Stimulated activated CD4-positive, alpha-beta T cell treated with anti-CD3 and anti-CD28 coated beads, Interleukin-4, amount 100 ng/mL, for 1 hour (primary cell): ENCODE measurements around the gene NPAS2.

Experiments used
- DNase-seq: peaks from one replicate; pipeline ENCODE4 v3.0.0-alpha.2; 2020

NPAS2 gene

GRCh38 chr2:100921685-100922161 lies 101.8 kb downstream of the NPAS2 start:
- DNase-seq: no peak

DNA sequence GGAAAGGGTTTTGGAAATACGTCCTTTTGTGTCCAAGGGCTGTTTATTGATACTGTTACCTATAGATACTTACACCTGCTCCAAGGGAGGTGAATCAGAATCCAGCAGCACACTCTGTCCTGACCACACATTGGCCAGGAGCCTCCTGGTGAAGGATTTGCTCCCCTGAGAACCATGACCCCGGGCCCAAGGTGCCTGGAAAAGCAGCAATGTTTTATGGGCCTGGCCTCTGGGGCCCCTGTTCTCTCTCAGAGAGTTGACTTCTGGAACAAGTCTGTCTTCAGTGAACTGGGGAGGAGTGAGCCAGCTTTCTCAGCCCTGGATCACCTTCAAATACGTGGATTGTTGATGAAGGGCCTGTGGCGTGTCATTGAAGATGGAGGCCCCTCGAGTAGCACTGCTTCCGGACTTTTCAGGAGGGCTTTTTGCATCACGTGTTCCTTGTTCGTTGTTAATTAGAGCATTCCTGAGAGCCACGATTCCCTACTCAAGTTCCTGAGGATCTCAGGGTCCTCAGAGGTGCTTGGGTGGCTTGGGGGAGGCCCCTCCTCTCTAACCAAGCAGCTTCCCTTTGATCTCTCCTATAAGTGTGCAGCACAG lies 103.6 kb downstream of the NPAS2 start:
- DNase-seq: no peak

GRCh38 chr2:100924122-100924519 lies 104.2 kb downstream of the NPAS2 start:
- no peak for DNase-seq

GRCh38 chr2:100924520-100925451 lies 104.8 kb downstream of the NPAS2 start:
- no peak for DNase-seq

DNA sequence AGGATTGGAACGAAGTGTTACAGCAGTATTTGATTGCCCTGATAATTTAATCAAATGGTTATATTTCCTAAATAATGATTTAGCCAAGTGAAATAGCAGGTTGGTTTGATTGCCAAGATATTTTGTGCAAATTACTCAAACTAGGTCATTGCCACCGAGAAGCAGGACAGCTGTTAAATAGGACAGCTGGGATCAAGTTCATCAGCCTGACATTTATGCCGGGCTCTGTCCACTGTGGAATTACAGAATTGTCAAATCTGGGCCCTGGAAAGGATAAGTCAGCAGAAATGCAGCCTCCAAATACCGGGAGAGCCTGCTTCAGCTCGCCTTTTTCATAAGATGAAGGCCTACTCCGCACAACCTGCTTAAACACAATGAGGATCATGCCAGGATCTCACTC lies 108.3 kb downstream of the NPAS2 start:
- DNase-seq: no peak

GRCh38 chr2:100929147-100929546 lies 109.2 kb downstream of the NPAS2 start:
- no peak for DNase-seq

DNA sequence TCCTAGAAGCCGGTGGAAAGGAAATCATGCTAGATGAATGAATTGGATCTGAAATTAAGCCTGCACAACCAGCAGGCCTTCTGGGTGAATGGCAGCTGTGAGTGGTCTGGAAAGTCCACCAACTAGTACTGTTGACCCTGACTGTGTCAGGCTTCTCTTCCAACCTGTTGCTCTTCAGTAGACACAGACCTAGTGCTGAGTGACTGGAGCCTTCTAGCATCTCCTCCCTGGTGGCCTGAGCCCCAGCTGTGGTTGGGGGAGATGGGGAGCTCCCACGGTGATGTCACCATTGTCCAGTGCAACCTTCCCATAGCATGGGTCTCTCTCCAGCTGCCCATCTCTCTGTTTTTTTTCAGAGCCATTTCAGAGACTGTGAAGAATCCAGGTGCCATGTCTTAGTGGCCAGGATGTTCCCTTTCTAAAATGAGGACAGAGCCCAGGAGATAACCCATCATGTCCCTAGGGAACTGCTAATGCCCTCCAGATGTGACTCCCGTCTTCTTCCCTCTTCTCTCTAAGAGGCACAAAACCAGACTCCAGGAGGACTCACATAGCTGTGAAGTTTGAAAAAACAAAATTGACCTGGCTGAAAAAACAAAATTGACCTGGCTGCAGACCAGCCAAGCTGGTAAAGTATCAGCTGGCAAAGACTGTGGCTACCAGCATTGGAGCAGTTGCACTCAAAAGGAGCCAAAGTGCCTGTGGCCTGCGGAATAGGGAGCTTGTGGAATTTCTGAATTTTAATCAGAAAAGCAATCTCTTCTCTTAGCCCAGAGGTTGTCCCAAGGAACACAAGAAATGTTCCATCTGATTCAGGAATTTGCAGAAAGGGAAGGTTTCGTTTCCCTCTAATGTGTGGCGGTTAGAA lies 114.8 kb downstream of the NPAS2 start:
- no peak for DNase-seq

- no peak for DNase-seq
Measured at GRCh38 chr2:100935372-100935752, 115.4 kb downstream of the NPAS2 start.

- no peak for DNase-seq
Measured at GRCh38 chr2:100936070-100936741, 116.3 kb downstream of the NPAS2 start.

DNA sequence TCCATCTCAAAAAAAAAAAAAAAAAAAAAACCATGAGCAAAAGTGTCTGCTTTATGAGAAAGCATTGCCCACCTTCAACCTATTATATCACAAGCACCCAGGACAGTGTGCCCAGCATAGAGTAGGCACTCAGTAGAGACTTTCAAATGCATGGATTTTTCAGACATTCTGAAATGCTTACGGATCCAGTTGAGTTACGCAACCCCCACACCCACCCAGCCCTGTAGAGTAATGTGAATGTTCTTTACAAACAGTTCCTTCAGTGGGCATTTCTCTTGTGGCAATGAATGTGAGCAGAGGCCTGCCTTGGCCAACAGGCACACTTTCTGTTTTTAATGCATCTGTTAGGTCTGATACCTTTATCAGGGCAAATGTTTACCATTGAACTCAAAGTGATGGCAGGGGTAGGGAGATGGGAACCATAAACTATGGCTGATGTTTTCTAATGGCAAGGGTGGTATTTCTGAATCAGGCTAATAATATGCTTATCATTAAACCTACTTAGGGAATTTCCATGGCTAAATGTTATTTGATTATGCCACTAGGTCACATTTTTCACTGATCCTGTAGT lies 117.1 kb downstream of the NPAS2 start:
- DNase-seq: no peak

DNA sequence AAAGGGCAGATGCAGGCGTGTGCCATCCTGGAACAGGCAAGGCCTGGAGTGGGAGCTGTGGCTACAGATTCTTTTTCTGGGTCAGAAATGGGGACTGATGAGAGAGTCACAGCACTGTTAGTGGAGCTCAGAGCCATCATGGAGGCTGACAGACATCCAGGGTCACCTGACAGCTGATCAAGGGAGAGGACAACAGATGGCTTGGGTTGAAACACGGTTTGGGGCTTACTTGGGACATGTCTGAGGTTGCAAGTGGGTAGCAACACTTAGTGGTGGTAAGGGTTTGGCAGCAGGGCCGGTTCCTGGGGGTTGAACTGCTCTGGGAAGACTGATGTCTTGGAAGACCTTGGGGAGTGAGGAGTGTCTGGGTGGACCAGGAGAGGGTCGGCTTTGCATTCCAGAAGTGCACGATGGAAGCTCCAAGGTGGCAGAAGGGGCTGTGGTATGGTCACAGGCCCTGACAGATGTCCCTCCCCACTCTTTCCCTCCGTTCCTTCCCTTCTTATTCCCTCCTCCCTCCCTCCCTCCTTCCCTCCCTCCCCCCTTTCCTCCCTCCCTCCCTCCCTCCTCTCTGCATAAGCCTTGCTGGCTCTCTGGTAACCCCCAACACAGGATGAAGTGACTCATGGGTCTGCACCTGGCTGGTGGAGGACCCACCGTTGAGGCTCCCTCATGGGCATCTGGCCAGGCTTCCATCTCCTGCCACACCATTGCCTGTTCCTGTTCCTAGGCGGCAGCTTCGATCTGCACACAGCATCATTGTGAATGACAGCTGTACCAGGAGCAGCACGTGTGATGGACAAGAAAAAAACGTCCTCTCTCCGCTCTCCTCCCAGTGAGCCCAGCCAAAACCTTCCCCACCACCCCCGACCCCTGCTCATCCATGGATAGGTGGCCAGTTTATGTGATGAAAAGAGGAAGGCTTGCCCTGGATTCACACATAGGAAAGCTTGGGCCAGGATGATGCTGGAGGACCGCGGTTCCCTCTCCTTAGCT lies 118.4 kb downstream of the NPAS2 start:
- no peak for DNase-seq

DNA sequence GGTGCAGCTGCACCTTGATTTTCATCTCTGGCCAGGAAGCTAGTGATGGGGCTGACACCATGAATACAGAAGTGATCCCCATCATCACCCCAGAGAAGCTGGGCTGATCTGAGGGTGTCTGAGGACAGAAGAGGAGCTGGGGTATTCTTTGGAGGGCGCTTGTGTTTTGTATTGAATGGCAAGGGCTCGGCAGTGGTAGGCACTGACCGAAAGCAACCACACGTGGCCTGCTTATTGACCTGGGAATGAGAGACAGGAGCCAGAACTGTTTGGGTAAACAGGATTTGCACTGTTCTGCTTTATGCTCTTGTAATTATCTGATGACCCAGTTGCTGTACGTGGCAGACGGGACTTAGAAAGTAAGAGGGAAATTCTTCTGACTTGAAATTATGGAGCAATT lies 119.5 kb downstream of the NPAS2 start:
- no peak for DNase-seq

DNA sequence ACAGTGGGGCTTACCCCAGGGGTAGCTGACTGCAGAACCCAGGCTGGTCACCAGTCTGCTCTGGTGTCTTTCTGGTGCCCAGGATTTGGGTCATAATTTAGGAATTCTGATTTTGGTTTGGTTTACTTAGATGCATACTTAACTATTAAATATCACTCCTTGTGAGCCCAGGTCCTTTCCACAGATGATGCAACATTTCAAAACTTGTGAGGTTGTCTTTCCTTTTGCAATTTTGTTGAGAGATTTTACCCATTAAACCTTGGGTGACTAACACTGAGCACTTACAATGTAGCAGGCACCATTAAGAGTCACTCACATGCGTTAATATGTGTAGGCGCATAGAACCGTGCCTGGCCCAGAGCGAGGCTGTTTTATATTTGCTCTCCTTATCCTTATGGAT lies 120.3 kb downstream of the NPAS2 start:
- no peak for DNase-seq

DNA sequence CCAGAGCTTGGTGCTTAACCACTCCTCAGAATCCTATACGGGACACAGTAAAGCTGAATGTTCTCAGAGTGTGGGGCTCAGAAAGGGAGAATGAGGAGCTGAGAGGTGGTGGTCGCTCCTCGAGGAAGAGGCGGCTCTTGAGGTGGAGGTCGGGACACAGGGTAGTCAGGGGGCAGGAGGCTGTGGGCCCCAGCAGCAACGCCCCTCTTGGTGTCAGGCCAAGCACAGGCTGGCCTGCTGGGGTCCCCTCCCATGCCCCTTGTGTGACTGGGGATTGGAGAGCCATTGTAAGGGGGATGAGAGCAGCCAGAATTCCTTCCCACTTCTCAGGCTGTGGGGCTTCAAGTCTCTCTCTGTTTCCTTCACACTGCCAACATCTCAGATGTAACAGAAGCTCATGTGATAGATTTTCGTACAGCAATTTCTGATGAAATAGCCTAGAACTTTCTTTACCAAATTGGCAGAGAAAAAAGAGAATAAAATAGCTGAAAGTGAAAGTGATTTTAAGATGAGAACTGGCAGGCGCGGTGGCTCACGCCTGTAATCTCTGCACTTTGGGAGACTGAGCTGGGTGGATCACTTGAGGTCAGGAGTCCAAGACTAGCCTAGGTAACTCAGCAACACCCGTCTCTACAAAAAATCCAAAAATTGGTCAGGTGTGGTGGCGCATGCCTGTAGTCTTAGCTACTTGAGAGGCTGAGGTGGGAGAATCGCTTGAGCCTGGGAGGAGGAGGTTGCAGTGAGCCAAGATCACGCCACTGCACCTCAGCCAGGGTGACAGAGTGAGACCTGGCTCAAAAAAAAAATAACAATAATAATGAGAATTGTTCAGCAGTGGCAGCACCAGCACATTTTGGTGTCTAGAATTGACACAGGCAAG lies 121.1 kb downstream of the NPAS2 start:
- no peak for DNase-seq

DNA sequence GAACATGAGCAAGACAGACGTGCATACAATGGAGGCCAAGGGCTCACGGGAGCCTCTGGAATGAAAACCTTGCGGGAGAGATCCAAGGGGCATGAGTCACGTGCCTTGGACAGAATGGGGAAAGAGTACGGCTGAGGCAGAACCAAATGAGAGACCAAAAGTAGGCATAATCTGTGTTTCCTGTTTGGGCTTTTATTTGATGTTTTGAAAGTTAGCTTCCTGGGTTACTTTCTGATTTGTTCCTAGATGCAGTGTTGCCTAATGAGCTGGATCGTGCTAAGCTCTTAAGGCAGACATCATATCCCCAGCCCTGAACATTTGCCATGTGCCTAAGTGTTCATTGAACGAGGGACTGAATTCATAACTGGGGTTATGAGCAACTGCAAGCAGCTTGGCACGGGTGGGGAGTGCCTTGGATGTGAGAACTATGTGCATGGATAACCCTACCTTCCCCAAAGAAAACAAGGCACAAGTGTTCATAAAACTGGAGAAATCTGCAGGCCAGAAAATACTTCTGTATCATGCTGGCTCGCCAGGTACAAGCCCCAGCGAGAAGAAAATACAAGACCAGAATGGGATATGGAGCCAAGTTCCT lies 121.8 kb downstream of the NPAS2 start:
- no peak for DNase-seq

- no peak for DNase-seq
Measured at GRCh38 chr2:100944617-100945432, 124.9 kb downstream of the NPAS2 start.

DNA sequence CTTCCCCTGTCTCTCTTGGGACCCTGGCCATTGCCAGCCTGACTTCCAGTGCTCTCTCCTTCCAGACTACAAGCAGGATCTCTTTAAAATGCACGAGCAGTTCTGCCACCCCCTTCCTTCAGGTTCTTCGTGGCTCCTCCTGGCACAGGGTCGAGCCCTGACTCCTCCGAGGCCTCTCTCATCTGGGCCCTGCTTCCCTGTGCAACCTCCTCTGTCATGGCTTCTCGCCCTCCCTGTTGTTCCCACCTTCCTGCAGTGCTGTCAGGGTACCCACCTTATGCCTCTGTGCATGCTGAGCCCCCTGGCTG lies 125.4 kb downstream of the NPAS2 start:
- DNase-seq: no peak

DNA sequence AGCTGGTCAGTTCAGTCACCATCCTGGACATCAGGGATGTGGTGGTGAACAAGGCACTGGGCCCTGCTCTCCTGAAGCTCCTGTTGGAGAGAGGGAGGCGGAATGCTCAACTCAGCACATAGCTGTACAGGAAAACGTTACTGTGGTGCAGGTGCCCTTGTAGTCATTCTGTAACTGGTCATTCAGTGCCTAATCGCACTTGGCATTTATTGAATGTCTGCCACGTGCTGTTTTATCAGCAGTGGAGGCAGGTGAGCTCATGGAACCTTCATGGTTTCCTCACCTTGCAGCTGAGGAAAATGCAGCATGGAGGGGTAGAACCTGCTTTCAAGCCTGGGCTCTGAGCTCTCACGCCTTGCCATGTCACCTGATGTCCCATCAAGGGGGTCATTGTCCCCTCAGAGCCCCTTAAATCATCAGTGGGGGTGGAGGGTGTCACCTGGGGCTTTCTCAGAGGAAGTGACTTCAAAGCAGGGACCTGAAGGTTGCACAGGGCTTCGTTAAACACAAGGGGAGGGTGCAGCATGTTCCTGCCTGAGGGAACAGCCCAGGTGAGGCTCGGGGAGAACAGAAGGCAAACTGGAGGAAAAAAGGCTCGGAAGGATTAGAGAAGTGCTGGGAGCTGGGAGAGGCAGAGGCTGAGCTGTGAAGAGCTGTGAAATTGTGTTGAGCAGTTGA lies 126.1 kb downstream of the NPAS2 start:
- no peak for DNase-seq
